A549 (cell line): Measurements from ENCODE around the gene OVOL1. TPM values are rescaled to one million over a fixed set of nuclear protein-coding genes. Genes with fewer than 3 reads are reported as not detected.

Experiments used
- ATAC-seq, 2 experiments: fragments of 200-7000 bp in 1 of 2; fragments of >200 bp in 1 of 2; cut with Nextera tagmentation in 1 of 2; cut with Tn5 transposase in 1 of 2; 3 replicates each; pipeline versions ENCODE4 v1.8.0 to v1.9.1; 2018 to 2020; ENCODE audit warnings: mild to moderate bottlenecking in 1 of 2, moderate library complexity in 1 of 2
- CTCF ChIA-PET: fragments of 300-600 bp; sonication (Branson Sonifier 250); formaldehyde crosslinking; extraction: SDS; loops from one replicate; lab custom pipeline; 2021; ENCODE audit warnings: antibody characterized with exemption, inconsistent platforms; lab: Yijun Ruan, JAX
- POLR2A ChIA-PET: fragments of 350-600 bp; formaldehyde crosslinking; extraction: SDS; loops from one replicate; lab custom pipeline; 2021; ENCODE audit warnings: antibody characterized with exemption, inconsistent platforms; lab: Yijun Ruan, JAX
- DNase-seq, 2 experiments: peaks; one replicate each; pipeline versions ENCODE4 v3.0.0 to v3.0.0-alpha.2; 2011 to 2016; ENCODE audit warnings: low read depth in 1 of 2, low spot score in 1 of 2
- FAIRE-seq: peaks from 2 replicates; lab custom pipeline; 2011; peaks lifted over from hg19 to GRCh38; lab: Jason Lieb, UNC
- H3K27ac ChIP-seq, 2 experiments: fragments of >200 bp; sonication (Bioruptor Twin); formaldehyde crosslinking; 3 replicates each; pipeline ENCODE4 v1.5.1; 2016 to 2017
- H3K4me1 ChIP-seq: fragments of >200 bp; sonication (Bioruptor Twin); formaldehyde crosslinking; 3 replicates; pipeline ENCODE4 v1.6.1; 2016
- H3K4me2 ChIP-seq: fragments of >200 bp; sonication (Bioruptor Twin); formaldehyde crosslinking; 3 replicates; pipeline ENCODE4 v1.6.1; 2016
- H3K4me3 ChIP-seq: fragments of >200 bp; sonication (Bioruptor Twin); formaldehyde crosslinking; 3 replicates; pipeline ENCODE4 v1.5.1; 2016
- H3K9me3 ChIP-seq: fragments of >200 bp; sonication (Bioruptor Twin); formaldehyde crosslinking; 3 replicates; pipeline ENCODE4 v1.6.1; 2016
- CHD4 ChIP-seq: fragments of 200-600 bp; sonication (generic); IDR thresholded peaks from 2 replicates; pipeline ENCODE4 v1.6.1; 2016; ENCODE audit warnings: antibody characterized with exemption, mild to moderate bottlenecking, borderline replicate concordance
- EHF ChIP-seq: fragments of 250-450 bp; sonication (Bioruptor Pico); IDR thresholded peaks from 2 replicates; pipeline ENCODE4 v1.5.0; 2020; ENCODE audit warnings: mild to moderate bottlenecking
- ESRRA ChIP-seq: fragments of 150-350 bp; IDR thresholded peaks from 2 replicates; pipeline ENCODE4 v1.6.1; 2014; ENCODE audit warnings: mild to moderate bottlenecking, low read length, borderline replicate concordance
- GATA3 ChIP-seq: IDR thresholded peaks from 2 replicates; pipeline ENCODE4 v1.6.1; 2012; ENCODE audit warnings: borderline replicate concordance
- HEYL ChIP-seq: fragments of 250-450 bp; sonication (Bioruptor Pico); IDR thresholded peaks from 2 replicates; pipeline ENCODE4 v1.8.0; 2021; ENCODE audit warnings: mild to moderate bottlenecking, moderate library complexity
- HOXB13 ChIP-seq: fragments of 250-450 bp; sonication (Bioruptor Pico); IDR thresholded peaks from 2 replicates; pipeline ENCODE4 v1.5.0; 2020; ENCODE audit warnings: low read depth, mild to moderate bottlenecking, moderate library complexity
- MAFK ChIP-seq: fragments of 450-650 bp; IDR thresholded peaks from 2 replicates; pipeline ENCODE4 v1.6.1; 2014; ENCODE audit not compliant: partially characterized antibody
- MAZ ChIP-seq: fragments of 150-350 bp; IDR thresholded peaks from 2 replicates; pipeline ENCODE4 v1.6.1; 2014; ENCODE audit warnings: antibody characterized with exemption, low read depth, low read length, borderline replicate concordance
- NFE2L2 ChIP-seq: fragments of 150-350 bp; conservative IDR thresholded peaks from 2 replicates; pipeline ENCODE4 v1.6.1; 2014; ENCODE audit warnings: low read length
- NR3C1 ChIP-seq: fragments of >200 bp; sonication (Bioruptor Twin); formaldehyde crosslinking; IDR thresholded peaks from 3 replicates; pipeline ENCODE4 v1.6.1; 2017
- POLR2AphosphoS2 ChIP-seq: conservative IDR thresholded peaks from 2 replicates; pipeline ENCODE4 v1.6.1; 2012; ENCODE audit warnings: low read length, improper control_type of control experiment, inconsistent platforms
- RAD21 ChIP-seq, 2 experiments: fragments of >200 bp in 1 of 2; sonication (Bioruptor Twin) in 1 of 2; formaldehyde crosslinking in 1 of 2; IDR thresholded peaks in 1 of 2; conservative IDR thresholded peaks in 1 of 2; 2 replicates in 1 of 2; 3 replicates in 1 of 2; pipeline ENCODE4 v1.6.1; 2012 to 2018; ENCODE audit warnings: inconsistent platforms in 1 of 2
- ZC3H11A ChIP-seq: fragments of 450-650 bp; IDR thresholded peaks from 2 replicates; pipeline ENCODE4 v1.6.1; 2014; ENCODE audit warnings: antibody characterized with exemption, mild to moderate bottlenecking
- ZNF302 ChIP-seq: fragments of 250-450 bp; sonication (Bioruptor Pico); IDR thresholded peaks from 2 replicates; pipeline ENCODE4 v1.9.0; 2021; ENCODE audit warnings: inconsistent platforms, mild to moderate bottlenecking, moderate library complexity
- WGBS: methylation state at CpG from one replicate; pipeline ENCODE4 v1.1.6; 2017; ENCODE audit errors: missing lambda C conversion rate; 5-methylcytosine and 5-hydroxymethylcytosine counted together
- polyA plus RNA-seq, 4 experiments: library from polyadenylated mRNA; depleted of rRNA in 3 of 4; stranded (reverse); fragments of >200 nt; fragmentation: RNase III in 1 of 4; extraction: RNeasy Plus Mini Kit Qiagen cat#74134 plus additional on column Dnase treatment in 1 of 4; gene quantifications; 2 replicates in 3 of 4; 3 replicates in 1 of 4; pipeline ENCODE4 v1.2.3, GENCODE V29; 2011 to 2017
- TF ChIP-seq, protein P1 (sequence below): fragments of >200 bp; sonication (Bioruptor Twin); formaldehyde crosslinking; IDR thresholded peaks from 2 replicates; pipeline ENCODE4 v1.6.1; 2016
- TF ChIP-seq, protein P2 (sequence below): fragments of 250-450 bp; sonication (Bioruptor Pico); IDR thresholded peaks from 2 replicates; pipeline ENCODE4 v1.5.0; 2020; ENCODE audit warnings: low read depth, mild to moderate bottlenecking, moderate library complexity
- TF ChIP-seq, protein P3 (sequence below): fragments of 250-450 bp; sonication (Bioruptor Pico); IDR thresholded peaks from 2 replicates; pipeline ENCODE4 v1.5.0; 2021; ENCODE audit warnings: mild to moderate bottlenecking, moderate library complexity, borderline replicate concordance
- TF ChIP-seq, protein P4 (sequence below): IDR thresholded peaks from 2 replicates; pipeline ENCODE4 v1.6.1; 2012; ENCODE audit warnings: low read depth, borderline replicate concordance

The OVOL1 gene
- polyA plus RNA-seq, 2 of the 4 experiments (the other 2 are of a cell fraction), result not detected

DNA sequence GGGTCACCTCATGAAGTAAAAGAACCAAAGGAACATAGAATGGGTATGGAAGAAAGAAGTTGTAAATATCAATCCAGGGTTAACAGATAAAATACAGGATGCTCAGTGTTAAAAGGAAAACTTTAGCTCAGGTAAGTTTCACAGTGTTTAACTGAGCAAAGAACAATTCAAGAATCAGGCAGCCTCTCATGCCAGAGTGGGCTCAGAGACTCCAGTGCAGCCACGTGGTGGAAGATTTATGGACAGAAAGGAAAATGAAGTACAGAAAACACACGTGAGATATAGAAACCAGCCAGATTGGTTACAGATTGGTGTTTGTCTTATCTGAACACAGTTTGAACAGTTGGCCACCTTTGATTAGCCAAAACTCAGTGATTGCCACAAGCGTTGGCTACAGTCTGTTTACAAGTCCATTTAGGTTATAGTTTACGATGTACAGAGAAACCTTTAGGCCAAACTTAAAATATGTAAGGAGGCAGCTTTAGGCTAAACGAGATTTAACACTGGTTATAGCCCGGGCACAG, 15.2 kb upstream of the OVOL1 start:
- no peak overlapping the region for H3K27ac ChIP-seq
- WGBS, result 71% methylated on average over 6 of the region's 6 CpGs
- no peak for TF ChIP-seq HEYL (CRISPR knock-in tag)
- TF ChIP-seq, protein P1, sequence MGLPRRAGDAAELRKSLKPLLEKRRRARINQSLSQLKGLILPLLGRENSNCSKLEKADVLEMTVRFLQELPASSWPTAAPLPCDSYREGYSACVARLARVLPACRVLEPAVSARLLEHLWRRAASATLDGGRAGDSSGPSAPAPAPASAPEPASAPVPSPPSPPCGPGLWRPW, result no peak
- no peak for TF ChIP-seq EHF
- TF ChIP-seq GATA3, result no peak
- TF ChIP-seq ZC3H11A, result no peak
- no peak for TF ChIP-seq ESRRA
- TF ChIP-seq NFE2L2, result no peak
- no peak for TF ChIP-seq ZNF302 (CRISPR knock-in tag)
- TF ChIP-seq, protein P2, sequence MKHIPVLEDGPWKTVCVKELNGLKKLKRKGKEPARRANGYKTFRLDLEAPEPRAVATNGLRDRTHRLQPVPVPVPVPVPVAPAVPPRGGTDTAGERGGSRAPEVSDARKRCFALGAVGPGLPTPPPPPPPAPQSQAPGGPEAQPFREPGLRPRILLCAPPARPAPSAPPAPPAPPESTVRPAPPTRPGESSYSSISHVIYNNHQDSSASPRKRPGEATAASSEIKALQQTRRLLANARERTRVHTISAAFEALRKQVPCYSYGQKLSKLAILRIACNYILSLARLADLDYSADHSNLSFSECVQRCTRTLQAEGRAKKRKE, result no peak
- TF ChIP-seq, protein P3, sequence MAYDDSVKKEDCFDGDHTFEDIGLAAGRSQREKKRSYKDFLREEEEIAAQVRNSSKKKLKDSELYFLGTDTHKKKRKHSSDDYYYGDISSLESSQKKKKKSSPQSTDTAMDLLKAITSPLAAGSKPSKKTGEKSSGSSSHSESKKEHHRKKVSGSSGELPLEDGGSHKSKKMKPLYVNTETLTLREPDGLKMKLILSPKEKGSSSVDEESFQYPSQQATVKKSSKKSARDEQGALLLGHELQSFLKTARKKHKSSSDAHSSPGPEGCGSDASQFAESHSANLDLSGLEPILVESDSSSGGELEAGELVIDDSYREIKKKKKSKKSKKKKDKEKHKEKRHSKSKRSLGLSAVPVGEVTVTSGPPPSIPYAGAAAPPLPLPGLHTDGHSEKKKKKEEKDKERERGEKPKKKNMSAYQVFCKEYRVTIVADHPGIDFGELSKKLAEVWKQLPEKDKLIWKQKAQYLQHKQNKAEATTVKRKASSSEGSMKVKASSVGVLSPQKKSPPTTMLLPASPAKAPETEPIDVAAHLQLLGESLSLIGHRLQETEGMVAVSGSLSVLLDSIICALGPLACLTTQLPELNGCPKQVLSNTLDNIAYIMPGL (CRISPR knock-in tag), result no peak
- no peak for TF ChIP-seq MAZ
- TF ChIP-seq HOXB13 (CRISPR knock-in tag), result no peak
- no peak for TF ChIP-seq POLR2AphosphoS2
- no peak for TF ChIP-seq CHD4
- TF ChIP-seq, protein P4, sequence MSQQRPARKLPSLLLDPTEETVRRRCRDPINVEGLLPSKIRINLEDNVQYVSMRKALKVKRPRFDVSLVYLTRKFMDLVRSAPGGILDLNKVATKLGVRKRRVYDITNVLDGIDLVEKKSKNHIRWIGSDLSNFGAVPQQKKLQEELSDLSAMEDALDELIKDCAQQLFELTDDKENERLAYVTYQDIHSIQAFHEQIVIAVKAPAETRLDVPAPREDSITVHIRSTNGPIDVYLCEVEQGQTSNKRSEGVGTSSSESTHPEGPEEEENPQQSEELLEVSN, result no peak
- no peak for TF ChIP-seq NR3C1
- TF ChIP-seq, all 56 proteins: peak for 0
- Histone ChIP-seq H3K4me2 (no peak overlapping the region), H3K9me3 (0 out of 3 replicates have a peak, but pooled peaks cover 3% of the 10 kb centered on the region), H3K4me3 (no peak overlapping the region), H3K4me1 (no peaks in the 10 kb centered on the region)
- ChIA-PET POLR2A (no interaction called here), CTCF (interaction anchor here (0.9 to 3.2 kb wide), 8 partner anchors 8 to 60 kb away, joined by 3 to 46 read pairs (median 6); partner anchors contain the start of genes AP5B1, KAT5 and RNASEH2C)
- FAIRE-seq, result no peak
- no peak for ATAC-seq
- no peak for DNase-seq

DNA sequence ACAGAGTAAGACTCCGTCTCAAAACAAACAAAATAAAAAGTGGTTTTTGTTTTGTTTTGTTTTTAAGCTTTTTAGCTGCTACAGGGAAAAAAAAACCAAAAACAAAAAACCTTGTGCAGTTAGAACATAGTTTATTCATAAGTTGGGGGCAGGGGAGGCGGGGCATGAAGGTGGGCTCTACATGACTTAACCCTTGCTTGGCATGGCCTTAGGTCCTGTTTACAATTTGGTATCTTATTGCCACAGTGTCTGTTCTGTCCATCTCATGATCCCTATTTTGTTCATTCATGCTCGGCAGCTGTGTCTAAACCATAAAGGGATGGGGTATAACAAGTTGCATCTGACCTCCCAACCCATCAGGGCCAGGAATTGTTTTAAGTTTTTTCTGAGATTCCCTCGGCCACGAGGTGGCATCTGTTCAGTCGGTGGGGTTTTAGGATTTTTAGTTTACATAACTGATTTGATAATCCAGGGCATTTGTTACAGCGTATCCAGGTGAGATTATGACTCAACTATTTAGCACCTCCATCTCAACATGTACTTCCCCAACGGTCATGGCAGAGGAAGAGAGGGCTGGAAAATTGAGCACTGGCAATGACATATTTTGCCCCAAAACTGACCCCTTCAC, 13.0 kb upstream of the OVOL1 start:
- FAIRE-seq, result no peak
- Histone ChIP-seq H3K4me1 (peaks cover 3% of the 10 kb centered on the region; the same call in 2 of the 3 replicates), H3K4me3 (no peak overlapping the region), H3K4me2 (no peak overlapping the region), H3K9me3 (0 out of 3 replicates have a peak, but pooled peaks cover under 1% of the 10 kb centered on the region), H3K27ac (no peak overlapping the region)
- POLR2A ChIA-PET, result no interaction called here
- no peak for DNase-seq
- CTCF ChIA-PET, result interaction anchor here (1.2 to 2.5 kb wide), 4 partner anchors 12 to 249 kb away, joined by 3 to 6 read pairs (median 4); no protein-coding TSS in a partner anchor
- 83% methylated on average over 8 of the region's 8 CpGs for WGBS
- no peak for TF ChIP-seq POLR2AphosphoS2
- ATAC-seq, result no peak

DNA sequence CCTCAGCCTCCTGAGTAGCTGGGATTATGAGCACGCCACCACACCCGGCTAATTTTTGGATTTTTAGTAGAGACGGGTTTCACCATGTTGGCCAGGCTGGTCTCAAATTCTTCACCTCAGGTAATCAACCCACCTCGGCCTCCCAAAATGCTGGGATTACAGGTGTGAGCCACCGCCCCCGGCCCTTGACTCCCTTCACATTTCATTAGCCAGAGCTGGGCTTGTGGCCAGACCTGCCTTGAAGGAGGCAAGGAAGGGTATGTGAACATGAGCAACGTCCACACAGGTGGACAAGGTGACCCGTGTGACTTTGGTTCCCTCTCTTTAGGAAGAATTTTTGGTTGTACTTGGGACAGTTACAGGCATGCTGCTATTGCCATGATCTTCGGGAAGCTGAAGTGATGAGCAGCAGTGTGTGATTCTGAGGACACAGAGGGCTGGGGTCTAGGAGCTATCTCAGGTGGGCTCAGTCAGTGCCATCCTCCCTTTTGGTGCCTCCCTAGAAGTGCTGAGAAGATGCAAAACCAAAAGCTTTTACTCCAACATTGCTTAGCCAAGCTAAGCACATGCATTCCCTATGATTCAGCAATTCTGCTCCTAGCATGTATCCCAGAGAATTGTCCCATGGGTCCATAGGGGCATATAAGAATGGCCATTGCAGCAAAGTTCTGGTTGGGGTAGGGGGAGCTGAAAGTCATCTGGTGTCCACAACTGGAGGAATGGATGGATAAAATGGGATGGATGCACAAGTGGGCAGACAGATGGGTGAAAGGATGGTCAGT, 12.1 kb upstream of the OVOL1 start:
- POLR2A ChIA-PET, result interaction anchor here (1.7 kb wide), 1 partner anchor 63 kb away, joined by 4 read pairs; the partner anchor contains the start of gene KAT5

More for the DNA sequence above, 12.1 kb upstream of the OVOL1 start:
- Histone ChIP-seq H3K27ac (no peak overlapping the region; a peak in 1 of 6 replicates), H3K9me3 (no peaks in the 10 kb centered on the region), H3K4me3 (no peak overlapping the region), H3K4me2 (no peak overlapping the region), H3K4me1 (peaks cover 11% of the 10 kb centered on the region)
- DNase-seq (no peak), ATAC-seq (no peak), FAIRE-seq (no peak)
- 93% methylated on average over 9 of the region's 9 CpGs for WGBS
- no peak for TF ChIP-seq RAD21 (conservative IDR thresholded peaks at IDR 0.05 in 1 of 2, IDR thresholded peaks at IDR 0.05 in 1 of 2)
- peak; percentile 41 for TF ChIP-seq MAFK
- CTCF ChIA-PET, result interaction anchor here (0.9 to 1.8 kb wide), 6 partner anchors 13 to 248 kb away, joined by 3 to 5 read pairs (median 4); partner anchors contain the start of gene KAT5
